ENCODE results near the gene UNC5A.

UNC5A gene

GRCh38 chr5:176916337-176916736, 106.0 kb downstream of the UNC5A start:
- no peaks in the 10 kb centered on the region for H3K4me1 ChIP-seq (ENCODE audit: insufficient read depth, insufficient read length)
- no peaks in the 10 kb centered on the region for H3K27me3 ChIP-seq (ENCODE audit: insufficient read depth, insufficient read length)
- no peak overlapping the region for H3K9ac ChIP-seq (ENCODE audit: insufficient read length, low read depth)
- no peaks in the 10 kb centered on the region for H3K9me3 ChIP-seq (ENCODE audit: insufficient read depth, low read length)
- no peak overlapping the region for H3K4me3 ChIP-seq (ENCODE audit: insufficient read length, low read depth)
- TF ChIP-seq SUZ12 (IDR thresholded peaks at IDR 0.05; ENCODE audit: extremely low read depth, insufficient read depth, insufficient read length), result no peak
- TF ChIP-seq ZNF274 (IDR thresholded peaks at IDR 0.05; ENCODE audit: low read depth, low read length), result no peak
- no peak for TF ChIP-seq YY1 (IDR thresholded peaks at IDR 0.05; ENCODE audit: insufficient read depth, insufficient read length)
- H3K36me3 ChIP-seq (ENCODE audit: insufficient read depth, insufficient read length, low read length), result peaks cover 8% of the 10 kb centered on the region
- no peak for DNase-seq (ENCODE audit: low read depth, low spot score)

DNA sequence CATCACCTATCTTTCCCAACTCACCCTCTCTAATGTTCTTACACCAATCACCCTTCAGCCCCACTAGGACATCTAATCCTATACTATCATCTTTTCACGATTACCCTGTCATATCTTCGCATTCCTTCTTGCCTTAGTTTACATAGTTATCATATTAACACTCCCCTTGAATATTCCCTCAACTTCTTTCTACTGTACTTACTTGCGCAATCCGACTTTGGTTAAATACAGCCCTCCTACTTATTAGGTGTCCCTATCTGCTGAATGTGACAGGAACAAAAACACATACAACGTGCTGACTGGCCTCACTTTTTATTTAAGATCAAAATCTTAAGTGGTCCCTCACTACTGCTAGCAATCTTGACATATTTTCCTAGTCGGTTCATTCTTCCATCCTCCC, 108.3 kb downstream of the UNC5A start:
- Histone ChIP-seq H3K9me3 (ENCODE audit: insufficient read depth, low read length) (no peaks in the 10 kb centered on the region), H3K9ac (ENCODE audit: insufficient read length, low read depth) (no peak overlapping the region), H3K4me1 (ENCODE audit: insufficient read depth, insufficient read length) (no peaks in the 10 kb centered on the region), H3K36me3 (ENCODE audit: insufficient read depth, insufficient read length, low read length) (peaks cover 8% of the 10 kb centered on the region), H3K4me3 (ENCODE audit: insufficient read length, low read depth) (no peak overlapping the region), H3K27me3 (ENCODE audit: insufficient read depth, insufficient read length) (no peaks in the 10 kb centered on the region)
- DNase-seq (ENCODE audit: low read depth, low spot score), result no peak
- no peak for TF ChIP-seq ZNF274 (IDR thresholded peaks at IDR 0.05; ENCODE audit: low read depth, low read length)
- TF ChIP-seq YY1 (IDR thresholded peaks at IDR 0.05; ENCODE audit: insufficient read depth, insufficient read length), result no peak
- no peak for TF ChIP-seq SUZ12 (IDR thresholded peaks at IDR 0.05; ENCODE audit: extremely low read depth, insufficient read depth, insufficient read length)

DNA sequence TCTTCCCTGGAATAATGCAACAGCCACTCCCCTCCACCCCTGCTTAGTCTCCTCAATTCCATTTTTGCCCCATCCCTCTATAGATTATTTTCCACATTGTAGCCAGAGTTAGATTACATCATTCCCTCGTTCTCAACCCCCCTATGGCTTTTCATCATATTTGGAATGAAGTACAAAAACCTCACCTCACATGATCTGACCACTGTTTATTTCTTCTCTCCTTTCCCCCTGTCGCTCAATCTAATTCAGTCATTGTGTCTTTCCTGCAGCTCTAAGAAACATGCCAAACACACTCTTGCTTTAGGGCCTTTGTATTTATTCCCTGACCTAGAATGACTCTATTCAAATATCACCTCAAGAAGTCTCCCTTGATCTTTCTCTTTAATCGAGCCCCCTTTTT, 111.4 kb downstream of the UNC5A start:
- peaks cover 5% of the 10 kb centered on the region for H3K36me3 ChIP-seq (ENCODE audit: insufficient read depth, insufficient read length, low read length)
- no peak for DNase-seq (ENCODE audit: low read depth, low spot score)
- H3K9ac ChIP-seq (ENCODE audit: insufficient read length, low read depth), result no peak overlapping the region
- H3K9me3 ChIP-seq (ENCODE audit: insufficient read depth, low read length), result no peaks in the 10 kb centered on the region
- no peak for TF ChIP-seq ZNF274 (IDR thresholded peaks at IDR 0.05; ENCODE audit: low read depth, low read length)
- TF ChIP-seq SUZ12 (IDR thresholded peaks at IDR 0.05; ENCODE audit: extremely low read depth, insufficient read depth, insufficient read length), result no peak
- TF ChIP-seq YY1 (IDR thresholded peaks at IDR 0.05; ENCODE audit: insufficient read depth, insufficient read length), result no peak
- no peaks in the 10 kb centered on the region for H3K4me1 ChIP-seq (ENCODE audit: insufficient read depth, insufficient read length)
- H3K27me3 ChIP-seq (ENCODE audit: insufficient read depth, insufficient read length), result no peaks in the 10 kb centered on the region
- H3K4me3 ChIP-seq (ENCODE audit: insufficient read length, low read depth), result no peak overlapping the region

- no peak for TF ChIP-seq ZNF274 (IDR thresholded peaks at IDR 0.05; ENCODE audit: low read depth, low read length)
- H3K4me1 ChIP-seq (ENCODE audit: insufficient read depth, insufficient read length), result no peaks in the 10 kb centered on the region
- H3K36me3 ChIP-seq (ENCODE audit: insufficient read depth, insufficient read length, low read length), result peaks cover 5% of the 10 kb centered on the region
- H3K4me3 ChIP-seq (ENCODE audit: insufficient read length, low read depth), result no peak overlapping the region
- DNase-seq (ENCODE audit: low read depth, low spot score), result no peak
- H3K9ac ChIP-seq (ENCODE audit: insufficient read length, low read depth), result no peak overlapping the region
- H3K27me3 ChIP-seq (ENCODE audit: insufficient read depth, insufficient read length), result no peaks in the 10 kb centered on the region
- no peaks in the 10 kb centered on the region for H3K9me3 ChIP-seq (ENCODE audit: insufficient read depth, low read length)
These were observed 112.5 kb downstream of the UNC5A start for GRCh38 chr5:176922817-176923216.

GRCh38 chr5:176927562-176927961, 117.2 kb downstream of the UNC5A start:
- no peaks in the 10 kb centered on the region for H3K4me1 ChIP-seq (ENCODE audit: insufficient read depth, insufficient read length)
- H3K4me3 ChIP-seq (ENCODE audit: insufficient read length, low read depth), result no peak overlapping the region
- no peak for TF ChIP-seq SUZ12 (IDR thresholded peaks at IDR 0.05; ENCODE audit: extremely low read depth, insufficient read depth, insufficient read length)
- no peak for TF ChIP-seq ZNF274 (IDR thresholded peaks at IDR 0.05; ENCODE audit: low read depth, low read length)
- no peak for TF ChIP-seq YY1 (IDR thresholded peaks at IDR 0.05; ENCODE audit: insufficient read depth, insufficient read length)
- no peak overlapping the region for H3K9ac ChIP-seq (ENCODE audit: insufficient read length, low read depth)
- peaks cover 7% of the 10 kb centered on the region for H3K36me3 ChIP-seq (ENCODE audit: insufficient read depth, insufficient read length, low read length)
- no peak for DNase-seq (ENCODE audit: low read depth, low spot score)
- H3K27me3 ChIP-seq (ENCODE audit: insufficient read depth, insufficient read length), result no peaks in the 10 kb centered on the region
- H3K9me3 ChIP-seq (ENCODE audit: insufficient read depth, low read length), result no peaks in the 10 kb centered on the region

DNA sequence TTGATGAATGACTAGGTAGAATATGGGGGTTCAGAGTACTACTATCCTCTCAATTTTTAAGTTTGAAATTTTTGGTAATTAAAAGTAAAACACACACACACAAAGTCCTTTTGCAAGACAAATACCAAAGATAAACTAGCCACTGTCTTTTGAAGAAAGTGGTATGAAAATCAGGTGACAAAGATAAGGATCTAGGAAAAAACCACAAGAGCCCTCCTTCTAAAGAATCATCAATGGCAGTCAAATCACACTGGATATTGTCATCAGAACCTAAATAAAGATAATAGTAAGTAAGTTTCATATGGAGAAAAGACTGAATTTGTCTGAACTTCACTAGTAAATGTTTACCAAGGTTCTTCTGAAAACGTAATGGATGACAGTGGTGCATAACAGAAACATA, 119.3 kb downstream of the UNC5A start:
- Histone ChIP-seq H3K9me3 (ENCODE audit: insufficient read depth, low read length) (no peaks in the 10 kb centered on the region), H3K27me3 (ENCODE audit: insufficient read depth, insufficient read length) (no peaks in the 10 kb centered on the region), H3K36me3 (ENCODE audit: insufficient read depth, insufficient read length, low read length) (peaks cover 15% of the 10 kb centered on the region)

More for the DNA sequence above, 119.3 kb downstream of the UNC5A start:
- Histone ChIP-seq H3K4me3 (ENCODE audit: insufficient read length, low read depth) (no peak overlapping the region), H3K4me1 (ENCODE audit: insufficient read depth, insufficient read length) (no peaks in the 10 kb centered on the region), H3K9ac (ENCODE audit: insufficient read length, low read depth) (no peak overlapping the region)
- no peak for TF ChIP-seq ZNF274 (IDR thresholded peaks at IDR 0.05; ENCODE audit: low read depth, low read length)
- TF ChIP-seq SUZ12 (IDR thresholded peaks at IDR 0.05; ENCODE audit: extremely low read depth, insufficient read depth, insufficient read length), result no peak
- TF ChIP-seq YY1 (IDR thresholded peaks at IDR 0.05; ENCODE audit: insufficient read depth, insufficient read length), result no peak
- DNase-seq (ENCODE audit: low read depth, low spot score), result no peak
